Measurements from ENCODE around the gene NRBP1.

The NRBP1 gene

GRCh38 chr2:27489498-27490397 is 61.3 kb downstream of the NRBP1 start, which contains the start of gene IFT172:
TSS of gene IFT172 (minus strand) at chr2:27489743. CDS start at chr2:27489653, 90 bp downstream.
- peak; percentile 98 to 99 for DNase-seq (ENCODE audit: low read depth in 2 of 2, low spot score in 1 of 2)

Data from stimulated activated CD8-positive, alpha-beta memory T cell treated with anti-CD3 and anti-CD28 coated beads, Interleukin-4, amount 100 ng/mL, for 4 hours (primary cell).